Measurements from ENCODE around the gene CD101.
A peak's percentile ranks its signal among the peaks of the same experiment; 100 is the strongest.

Gene CD101

DNA sequence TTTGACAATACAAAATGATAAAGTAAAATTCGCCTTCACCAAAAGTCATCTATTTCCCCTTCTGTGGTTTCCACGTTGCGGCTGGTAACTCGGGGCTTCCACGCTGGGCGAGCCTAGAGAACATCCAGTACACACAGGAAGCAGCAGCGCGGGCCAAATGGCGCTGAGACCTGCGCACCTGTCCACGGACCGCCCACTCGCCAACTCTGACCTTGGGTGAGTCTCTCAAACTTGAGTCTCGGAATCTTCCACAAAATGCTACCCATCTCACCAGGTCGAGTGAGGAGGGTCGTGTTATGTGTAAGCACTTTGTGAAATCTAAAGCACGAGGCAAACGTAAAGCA is 57.7 kb downstream of the CD101 start:
- peak; percentile 42 for DNase-seq

DNA sequence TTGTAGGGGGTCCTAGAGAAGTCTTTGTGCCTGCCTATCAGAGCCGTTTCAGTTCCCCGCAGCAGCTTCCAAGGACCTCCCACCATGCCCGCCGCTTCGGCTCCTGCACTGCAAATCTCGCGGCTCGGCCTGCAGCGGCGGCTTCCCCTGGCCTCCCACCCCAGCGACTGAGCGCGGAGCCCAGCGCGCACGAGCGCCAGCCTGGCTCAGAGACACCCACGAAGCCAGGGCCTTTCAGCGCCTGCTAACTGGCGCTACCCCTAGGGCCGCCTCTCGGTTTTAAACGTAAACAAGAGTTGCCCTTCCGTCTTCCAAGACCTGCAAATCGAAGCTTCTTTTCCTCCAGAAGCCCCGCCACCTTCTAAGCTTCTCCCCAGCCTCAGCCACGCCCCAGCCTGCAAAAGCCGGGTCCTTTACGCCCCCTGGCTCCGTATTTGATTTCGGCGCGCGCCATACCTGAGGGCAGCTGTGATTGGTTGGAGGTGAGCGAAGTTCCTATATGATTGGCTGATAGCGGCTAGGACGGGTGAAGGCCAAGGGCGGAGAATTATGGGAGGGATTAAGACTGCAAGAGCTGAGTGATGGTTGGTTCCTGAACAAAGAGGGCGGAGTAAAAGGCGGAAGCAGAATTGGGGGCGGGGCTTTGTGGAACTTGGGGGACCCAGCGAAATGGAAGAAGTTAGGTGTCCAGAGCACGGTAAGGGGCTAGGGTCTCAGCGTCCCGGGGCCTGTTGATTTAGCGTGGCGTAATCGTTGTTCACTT is 58.3 kb downstream of the CD101 start, which contains the start of gene TTF2:
Gene TTF2 (plus strand): TSS at position 649 of the 763 bp plus-strand sequence. CDS start 21 bp downstream, at position 670.
- peak; percentile 98 for DNase-seq

DNA sequence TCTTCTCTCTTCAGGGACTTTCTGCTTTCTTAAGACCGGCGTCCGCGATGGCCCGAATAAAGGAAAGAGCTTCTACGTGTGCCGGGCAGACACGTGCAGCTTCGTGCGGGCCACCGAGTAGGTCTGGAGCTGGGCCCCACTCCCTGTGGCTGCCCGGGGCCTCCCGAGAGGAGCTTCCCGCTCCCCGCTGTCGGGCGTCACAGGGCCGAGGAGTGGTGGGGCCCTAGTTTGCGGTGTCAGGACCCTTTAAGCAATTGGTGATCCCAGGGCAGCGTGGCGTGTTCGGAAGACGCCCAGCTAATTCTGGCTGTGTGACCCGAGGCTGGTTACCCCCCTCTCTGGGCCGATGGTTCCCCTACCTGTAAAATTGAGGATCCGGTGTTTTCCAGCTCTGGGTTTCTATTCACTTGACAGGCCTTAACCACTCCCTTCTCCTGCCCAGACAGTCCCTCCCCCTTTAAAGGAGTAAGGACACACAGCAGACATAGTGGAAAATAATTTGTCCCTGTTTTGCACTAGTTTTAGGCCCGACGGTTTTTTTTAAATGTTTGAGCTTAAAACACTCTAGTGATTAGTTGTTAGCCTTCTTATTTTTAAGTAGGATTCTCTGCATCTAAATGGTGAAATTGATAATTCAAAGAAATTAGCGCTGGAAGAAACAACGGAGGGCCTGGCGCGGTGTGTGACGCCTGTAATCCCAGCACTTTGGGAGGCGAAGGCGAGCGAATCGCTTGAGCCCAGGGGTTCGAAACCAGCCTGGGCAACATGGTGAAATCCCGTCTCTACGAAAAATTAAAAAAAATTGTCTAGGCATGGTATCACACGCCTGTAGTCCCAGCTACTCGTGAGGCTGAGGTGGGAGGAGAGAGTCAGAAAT is 59.1 kb downstream of the CD101 start:
- DNase-seq: peak; percentile 9

DNA sequence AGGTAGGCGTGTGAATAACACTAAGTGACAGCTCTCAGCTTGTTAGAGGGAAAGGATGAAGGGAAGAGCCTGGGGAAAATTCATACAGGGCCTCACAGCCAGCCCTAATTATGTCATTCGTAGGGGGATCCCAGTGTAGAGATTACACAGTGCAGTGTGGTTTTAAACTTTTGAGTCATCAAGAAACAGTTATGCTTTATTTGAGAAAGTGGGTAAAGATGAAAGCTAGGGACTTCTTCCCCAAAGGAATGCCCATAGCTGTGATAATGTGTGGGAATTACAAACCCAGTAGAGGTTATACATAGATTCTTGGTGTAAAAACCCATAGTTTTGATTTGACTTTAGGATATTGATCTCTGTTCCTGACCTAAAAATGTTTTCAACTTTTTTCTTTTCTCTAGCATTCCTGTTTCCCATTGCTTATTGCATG is 60.4 kb downstream of the CD101 start:
- DNase-seq: no peak

DNA sequence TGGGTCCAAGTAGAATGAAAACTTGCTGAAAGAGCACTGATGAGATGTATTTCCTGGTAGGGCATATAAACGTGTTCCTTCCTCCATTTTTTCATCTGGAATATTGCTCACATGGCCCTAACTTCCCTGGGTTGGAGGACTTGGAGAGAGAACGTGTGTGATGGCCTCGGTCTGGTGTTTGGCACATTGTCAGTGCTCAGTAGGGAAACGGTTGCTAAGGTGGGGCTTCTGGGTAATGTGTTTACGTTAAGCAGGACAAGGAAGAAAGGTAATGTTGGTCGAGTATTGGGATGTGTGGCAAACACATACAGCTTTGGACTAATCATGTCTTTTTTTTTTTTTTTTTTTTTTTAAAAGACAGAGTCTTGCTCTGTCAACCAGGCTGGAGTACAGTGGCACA is 64.8 kb downstream of the CD101 start:
- no peak for DNase-seq

DNA sequence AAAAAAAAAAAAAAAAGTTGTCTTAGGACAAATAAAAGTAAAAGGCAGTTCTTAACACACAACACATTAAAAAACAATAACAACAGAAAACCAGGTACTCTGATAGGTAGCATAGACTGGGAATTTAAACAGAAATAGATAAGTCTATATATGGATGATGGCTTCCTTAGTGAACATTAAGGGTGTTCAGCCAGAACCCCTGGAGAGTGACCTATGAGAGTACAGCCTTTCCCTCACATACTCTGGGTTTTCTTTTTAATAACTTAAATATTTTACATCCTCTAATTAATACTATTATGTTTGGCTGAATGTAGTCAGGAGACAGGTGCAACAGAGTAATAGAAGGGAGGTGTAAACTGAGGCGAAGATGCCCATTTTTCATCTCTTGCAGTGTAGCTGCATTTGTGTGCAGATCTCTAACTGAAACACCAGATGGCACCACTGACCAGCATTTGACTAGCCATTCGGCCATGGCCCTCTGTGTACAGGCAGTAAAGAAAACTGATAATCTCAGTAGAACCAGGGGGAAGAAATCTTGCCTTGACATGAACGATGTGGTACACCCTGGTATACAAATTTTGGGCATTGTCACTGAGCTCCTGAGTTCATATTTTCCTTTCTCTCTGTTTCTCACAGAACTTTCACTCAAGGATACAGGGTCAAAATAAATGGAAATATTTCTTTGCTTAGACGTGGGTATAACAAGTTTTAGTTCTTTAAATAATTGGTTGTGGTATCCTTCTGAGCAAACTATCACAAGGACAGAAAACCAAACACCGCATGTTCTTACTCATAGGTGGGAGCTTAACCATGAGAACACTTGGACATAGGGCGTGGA is 66.2 kb downstream of the CD101 start:
- peak; percentile 11 for DNase-seq

DNA sequence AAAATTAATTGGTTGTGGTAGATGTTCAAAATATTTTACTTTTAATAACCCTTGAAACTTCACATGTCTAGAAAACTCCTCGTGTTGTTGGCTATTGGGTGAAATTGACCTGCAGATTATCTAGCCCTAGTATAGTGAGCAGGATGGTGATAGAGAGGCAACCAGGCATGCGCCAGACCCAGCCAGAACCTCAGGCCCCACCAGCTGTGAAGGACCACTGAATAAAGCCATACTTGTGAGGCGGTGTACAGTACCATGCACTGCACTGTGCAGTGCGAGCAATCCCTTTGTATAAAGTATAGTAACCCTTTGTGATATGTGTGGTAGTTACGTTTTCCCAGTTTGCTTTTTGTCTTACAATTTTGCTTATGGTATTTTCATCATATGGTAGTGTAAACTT is 67.0 kb downstream of the CD101 start:
- no peak for DNase-seq

DNA sequence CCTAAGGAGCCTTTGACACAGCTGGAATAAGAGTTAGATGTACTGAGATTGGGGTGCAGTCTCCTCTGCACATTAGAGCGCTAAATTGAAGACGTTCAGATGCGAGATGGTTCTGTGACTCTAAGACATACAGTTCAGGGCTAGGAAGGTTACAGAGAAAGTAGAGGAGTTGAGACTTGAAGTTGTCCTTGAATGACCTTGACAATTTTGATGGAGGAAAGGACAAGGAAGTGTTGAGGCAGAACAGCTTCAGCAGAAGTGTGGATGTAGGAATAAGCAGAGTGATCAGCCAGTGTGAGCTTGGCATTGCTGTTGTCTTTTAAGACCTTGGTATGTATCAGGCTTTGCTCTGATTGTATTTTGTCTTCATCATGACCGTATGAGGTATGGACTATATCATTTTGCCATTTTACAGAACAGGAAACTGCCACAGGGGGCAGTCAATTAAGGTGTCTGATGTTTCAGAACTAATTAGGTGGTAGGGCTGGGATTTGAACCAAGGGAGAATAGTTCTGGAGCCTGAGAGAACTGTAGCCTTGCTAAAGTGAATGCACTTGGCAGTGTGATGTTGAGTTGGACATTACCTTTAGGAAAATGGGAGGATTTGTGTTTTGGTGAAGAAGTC is 67.8 kb downstream of the CD101 start:
- no peak for DNase-seq

DNA sequence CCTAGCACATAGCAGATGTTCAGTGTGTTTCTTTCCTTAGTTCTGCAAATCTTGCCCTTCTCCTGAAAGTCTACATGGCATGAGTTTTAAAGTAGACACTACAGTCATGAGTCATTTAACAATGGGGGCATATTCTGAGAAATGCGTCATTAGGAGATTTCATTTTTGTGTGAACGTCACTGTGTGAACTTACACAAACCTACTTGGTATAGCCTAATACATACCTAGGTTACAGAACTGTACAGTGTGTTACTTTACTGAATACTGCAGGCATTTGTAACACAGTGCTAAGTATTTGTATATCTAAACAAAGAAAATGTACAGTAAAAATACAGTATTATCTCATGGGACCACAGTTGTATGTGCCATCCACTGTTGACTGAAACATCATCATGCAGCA is 68.6 kb downstream of the CD101 start:
- no peak for DNase-seq

DNA sequence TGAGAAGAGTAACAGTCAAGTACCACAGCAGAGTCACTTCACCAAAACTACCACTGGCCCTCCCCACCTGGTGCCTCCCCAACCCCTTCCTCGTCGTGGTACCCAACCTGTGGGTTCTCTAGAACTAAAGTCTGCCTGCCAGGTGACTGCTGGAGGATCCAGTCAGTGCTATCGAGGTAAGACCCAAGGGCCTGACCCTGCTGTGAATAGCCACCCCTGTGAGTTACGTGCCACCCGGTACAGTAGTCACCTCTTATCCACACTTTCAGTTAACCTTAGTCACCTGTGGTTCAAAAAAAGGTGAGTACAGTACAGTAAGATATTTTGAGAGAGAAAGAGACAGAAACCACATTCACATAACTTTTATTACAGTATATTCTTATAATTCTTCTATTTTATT is 75.1 kb downstream of the CD101 start:
- DNase-seq: no peak

DNA sequence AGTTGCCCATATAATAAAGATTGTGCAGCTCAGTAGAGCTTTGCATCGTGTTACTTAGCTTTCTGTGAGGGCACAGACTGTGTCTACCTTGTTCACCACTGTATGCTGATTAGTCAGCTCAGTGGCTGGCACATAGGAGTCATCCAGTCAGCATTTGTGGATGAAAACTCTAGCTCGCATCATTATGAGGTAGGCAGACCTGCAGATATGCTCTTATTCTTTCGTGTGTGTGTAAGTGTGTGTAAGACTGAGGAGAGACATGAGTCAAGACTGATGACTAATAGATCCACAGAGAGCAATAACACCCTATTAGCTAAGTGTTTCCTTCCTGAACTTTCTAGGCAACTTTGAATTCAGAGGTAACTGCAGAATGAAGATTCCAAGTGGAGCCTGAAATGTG is 75.7 kb downstream of the CD101 start:
- DNase-seq: no peak

DNA sequence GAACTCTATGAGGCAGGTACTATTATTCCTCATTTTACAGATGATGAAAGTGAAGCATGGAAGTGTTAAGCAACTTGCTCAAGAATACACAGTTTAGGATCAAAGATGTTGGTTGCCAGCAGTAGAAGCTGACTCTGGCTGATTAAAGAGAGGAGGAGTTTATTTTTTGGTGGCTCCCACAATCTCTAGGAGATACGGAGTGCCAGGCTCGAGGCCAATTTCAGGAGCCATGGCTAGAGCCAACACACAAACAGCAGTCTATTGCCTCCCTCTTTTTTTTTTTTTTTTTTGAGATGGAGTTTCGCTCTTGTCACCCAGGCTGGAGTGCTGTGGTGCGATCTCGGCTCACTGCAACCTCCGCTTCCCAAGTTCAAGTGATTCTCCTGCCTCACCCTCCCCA is 78.2 kb downstream of the CD101 start:
- DNase-seq: no peak

DNA sequence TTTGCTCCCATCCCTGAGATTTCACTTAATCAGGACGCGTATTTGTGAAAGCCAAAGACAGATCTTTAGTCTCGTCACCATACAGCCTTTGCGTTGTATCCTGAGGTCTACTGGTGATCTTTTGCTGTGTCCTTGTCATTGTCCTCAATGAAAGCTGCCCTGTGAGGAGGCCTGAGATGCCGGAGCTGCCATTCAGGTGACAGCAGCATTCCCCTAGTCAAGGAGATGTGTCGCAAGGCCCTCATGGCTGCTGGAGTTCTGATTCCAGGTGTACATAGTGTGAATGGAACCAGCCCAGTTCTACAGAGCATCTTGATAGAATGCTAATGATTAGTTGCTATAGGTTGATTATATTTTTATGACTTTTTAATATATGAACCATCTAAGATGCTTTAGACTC is 82.7 kb downstream of the CD101 start:
- no peak for DNase-seq
